ENCODE results near the gene SMDT1. TPM values are rescaled to one million over a fixed set of nuclear protein-coding genes. Genes with fewer than 3 reads are reported as not detected.

SMDT1 gene
- total RNA-seq, 2 experiments from 2014 or later, result 23.0 to 114 TPM

GRCh38 chr22:42072606-42073330, 6.7 kb upstream of the SMDT1 start:
- no peak overlapping the region for H3K4me3 ChIP-seq (ENCODE audit: low read depth, low read length, poor library complexity, severe bottlenecking)
- no peak overlapping the region for H2AFZ ChIP-seq (ENCODE audit: low read length)
- H4K20me1 ChIP-seq (ENCODE audit: insufficient read depth, low read length), result no peaks in the 10 kb centered on the region
- no peaks in the 10 kb centered on the region for H3K9me3 ChIP-seq (ENCODE audit: low read length)
- H3K79me2 ChIP-seq (ENCODE audit: insufficient read depth, low read depth, low read length), result no peaks in the 10 kb centered on the region
- no peak overlapping the region for H3K4me2 ChIP-seq (ENCODE audit: low read length)
- DNase-seq (ENCODE audit: low spot score), result peak; percentile 33
- ChIA-PET CTCF (ENCODE audit: unreplicated experiment) (no interaction called here), POLR2A (no interaction called here)
- intact Hi-C loops (cut with micrococcal nuclease; ENCODE audit: unreplicated experiment), result no loop called here
- H3K27ac ChIP-seq (ENCODE audit: low read depth, low read length, poor library complexity, severe bottlenecking), result no peak overlapping the region
- 0 out of 2 replicates have a peak, but pooled peaks cover 3% of the 10 kb centered on the region for H3K36me3 ChIP-seq (ENCODE audit: insufficient read depth, low read length)
- TF ChIP-seq EZH2phosphoT487 (IDR thresholded peaks at IDR 0.05; ENCODE audit: borderline replicate concordance, low read depth, low read length) (no peak), CTCF (conservative IDR thresholded peaks at IDR 0.05; ENCODE audit: low read length) (peak; percentile 45)
- no peaks in the 10 kb centered on the region for H3K9me2 ChIP-seq (ENCODE audit: insufficient read depth, low read length)
- no TSS peak for BruUV-seq (replicated peaks)
- peaks cover 18% of the 10 kb centered on the region for H3K4me1 ChIP-seq (ENCODE audit: insufficient read depth, low read length, poor library complexity, severe bottlenecking)

GRCh38 chr22:42073621-42074041, 5.9 kb upstream of the SMDT1 start:
- Histone ChIP-seq H3K27ac (ENCODE audit: low read depth, low read length, poor library complexity, severe bottlenecking) (no peak overlapping the region), H2AFZ (ENCODE audit: low read length) (no peak overlapping the region), H3K4me2 (ENCODE audit: low read length) (no peak overlapping the region), H3K79me2 (ENCODE audit: insufficient read depth, low read depth, low read length) (no peaks in the 10 kb centered on the region), H3K4me1 (ENCODE audit: insufficient read depth, low read length, poor library complexity, severe bottlenecking) (peaks cover 22% of the 10 kb centered on the region), H3K4me3 (ENCODE audit: low read depth, low read length, poor library complexity, severe bottlenecking) (no peak overlapping the region), H3K9me3 (ENCODE audit: low read length) (no peaks in the 10 kb centered on the region), H4K20me1 (ENCODE audit: insufficient read depth, low read length) (no peaks in the 10 kb centered on the region), H3K9me2 (ENCODE audit: insufficient read depth, low read length) (no peaks in the 10 kb centered on the region), H3K36me3 (ENCODE audit: insufficient read depth, low read length) (no peaks in the 10 kb centered on the region)
- intact Hi-C loops (cut with micrococcal nuclease; ENCODE audit: unreplicated experiment), result no loop called here
- ChIA-PET POLR2A (no interaction called here), CTCF (ENCODE audit: unreplicated experiment) (no interaction called here)
- no peak for DNase-seq (ENCODE audit: low spot score)
- no peak for TF ChIP-seq CTCF (conservative IDR thresholded peaks at IDR 0.05; ENCODE audit: low read length)
- no peak for TF ChIP-seq EZH2phosphoT487 (IDR thresholded peaks at IDR 0.05; ENCODE audit: borderline replicate concordance, low read depth, low read length)
- BruUV-seq (replicated peaks), result no TSS peak

- H3K4me2 ChIP-seq (ENCODE audit: low read length), result no peak within 1 kb of the TSS
- no TSS peak for BruUV-seq (replicated peaks)
- no peak within 1 kb of the TSS for H3K27ac ChIP-seq (ENCODE audit: low read depth, low read length, poor library complexity, severe bottlenecking)
- H4K20me1 ChIP-seq (ENCODE audit: insufficient read depth, low read length), result no peaks in the 10 kb centered on the region
- no peaks in the 10 kb centered on the region for H3K9me2 ChIP-seq (ENCODE audit: insufficient read depth, low read length)
- no peaks in the 10 kb centered on the region for H3K9me3 ChIP-seq (ENCODE audit: low read length)
- ChIA-PET CTCF (ENCODE audit: unreplicated experiment) (no interaction called here), POLR2A (no interaction called here)
- H3K4me1 ChIP-seq (ENCODE audit: insufficient read depth, low read length, poor library complexity, severe bottlenecking), result peaks cover 28% of the 10 kb centered on the region
- no peak within 1 kb of the TSS for H2AFZ ChIP-seq (ENCODE audit: low read length)
- H3K79me2 ChIP-seq (ENCODE audit: insufficient read depth, low read depth, low read length), result no peaks in the 10 kb centered on the region
- H3K36me3 ChIP-seq (ENCODE audit: insufficient read depth, low read length), result no peaks in the 10 kb centered on the region
- TF ChIP-seq EZH2phosphoT487 (IDR thresholded peaks at IDR 0.05; ENCODE audit: borderline replicate concordance, low read depth, low read length) (no peak), CTCF (conservative IDR thresholded peaks at IDR 0.05; ENCODE audit: low read length) (peak; percentile 34; the same call in 1 of the 2 replicates)
- DNase-seq (ENCODE audit: low spot score), result no peak
- H3K4me3 ChIP-seq (ENCODE audit: low read depth, low read length, poor library complexity, severe bottlenecking), result no peak within 1 kb of the TSS
- intact Hi-C loops (cut with micrococcal nuclease; ENCODE audit: unreplicated experiment), result no loop called here
These were observed 5.2 kb upstream of the SMDT1 start, which contains the start of gene PHETA2 for GRCh38 chr22:42074132-42074811. PHETA2 (plus strand) TSS chr22:42074248; CDS start chr22:42077294, 3,046 bp downstream.
